Esophagus muscularis mucosa (tissue), 3 donors: Measurements from ENCODE around the gene GPR180.

ENCODE experiments used
- CTCF ChIP-seq, 3 experiments: fragments of 200-600 bp in 2 of 3; fragments of 450-650 bp in 1 of 3; sonication (generic) in 2 of 3; IDR thresholded peaks; one replicate each; pipeline ENCODE4 v1.5.1; 2017 to 2019; ENCODE audit warnings: antibody characterized with exemption in 3 of 3, mild to moderate bottlenecking in 2 of 3, moderate library complexity in 1 of 3
- POLR2A ChIP-seq: fragments of 450-650 bp; IDR thresholded peaks from one replicate; pipeline ENCODE4 v1.6.1; 2017; ENCODE audit warnings: antibody characterized with exemption, moderate library complexity, mild to moderate bottlenecking, low read depth
- POLR2AphosphoS5 ChIP-seq, 2 donors: sonication (generic); formaldehyde crosslinking; IDR thresholded peaks; one replicate each; pipeline ENCODE4 v1.6.1; 2017; ENCODE audit warnings: antibody characterized with exemption in 2 of 2

GRCh38 chr13:94632226-94632980 is 30.7 kb downstream of the GPR180 start:
- no peak for TF ChIP-seq CTCF (IDR thresholded peaks at IDR 0.05)
- no peak for TF ChIP-seq POLR2AphosphoS5 (IDR thresholded peaks at IDR 0.05)
- TF ChIP-seq POLR2A, result no peak
